ENCODE results near the gene SORCS2.

SORCS2 gene

DNA sequence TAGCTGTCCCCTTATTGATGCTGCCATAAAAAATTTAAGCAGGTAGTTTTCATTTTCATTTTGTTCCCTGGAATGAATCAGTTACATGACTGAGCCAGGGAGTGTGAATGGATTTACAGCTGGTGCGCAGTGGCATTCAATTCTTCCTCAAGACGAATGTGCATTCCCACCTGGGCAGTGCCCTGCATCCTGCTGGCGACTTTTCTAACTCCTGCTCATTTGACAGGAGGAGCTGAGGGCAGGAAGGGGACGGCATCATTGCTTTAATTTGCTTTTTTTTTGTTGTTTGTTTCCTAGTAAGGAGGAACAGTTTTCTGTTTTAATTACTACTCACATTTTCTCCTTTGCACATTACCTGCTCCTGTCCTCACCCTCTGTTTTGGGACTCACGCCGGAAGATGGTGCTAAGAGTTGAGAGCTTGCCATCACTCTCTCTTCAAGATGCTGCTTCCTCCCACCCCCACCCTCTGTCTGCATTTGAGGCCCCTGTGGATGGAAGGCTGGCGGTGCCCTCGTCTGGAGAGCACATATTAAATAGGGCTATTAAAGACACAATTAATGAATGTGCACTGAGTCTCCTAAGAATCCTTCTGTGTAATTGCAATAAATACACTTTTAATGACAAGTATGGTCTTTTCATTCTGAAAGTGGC is 206.6 kb downstream of the SORCS2 start:
- DNase-seq, result no peak

DNA sequence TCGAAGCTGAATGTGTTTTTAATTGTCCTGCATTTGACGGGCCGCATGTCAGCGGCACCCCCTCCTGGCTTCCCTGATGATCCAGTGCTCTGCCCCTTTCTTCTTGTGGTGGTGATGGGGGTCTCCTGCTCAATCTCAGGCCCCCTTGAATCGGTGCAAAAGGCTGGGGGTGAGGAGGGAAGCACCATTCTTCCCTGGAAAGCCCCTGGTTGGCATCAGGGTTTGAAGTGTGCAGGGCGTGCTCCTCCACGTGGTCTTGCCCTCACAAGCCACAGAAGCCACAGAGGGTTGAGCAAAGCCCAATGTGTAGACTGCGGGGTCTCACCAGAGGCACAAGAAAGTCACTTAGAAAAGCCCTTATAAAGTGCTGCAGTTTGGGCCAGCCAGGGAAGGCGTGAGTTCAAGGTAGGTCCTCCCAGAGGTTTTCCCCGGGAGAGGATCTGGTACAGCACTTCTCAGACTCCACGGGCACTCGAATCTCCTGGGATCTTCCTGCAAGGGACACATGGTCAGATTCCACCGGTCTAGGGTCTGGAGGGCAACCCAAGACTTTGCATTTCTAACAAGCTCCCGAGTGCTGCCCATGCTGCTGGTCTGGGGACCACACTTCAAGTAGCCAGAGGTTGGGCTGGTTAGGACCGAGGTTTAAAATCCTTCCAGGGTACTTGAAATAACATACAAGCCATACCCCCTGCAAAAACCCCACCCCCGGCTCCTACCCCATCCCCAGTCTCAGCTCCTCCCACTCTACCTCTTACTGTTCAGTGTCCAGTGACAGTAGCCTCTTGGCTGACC is 207.3 kb downstream of the SORCS2 start:
- no peak for DNase-seq

DNA sequence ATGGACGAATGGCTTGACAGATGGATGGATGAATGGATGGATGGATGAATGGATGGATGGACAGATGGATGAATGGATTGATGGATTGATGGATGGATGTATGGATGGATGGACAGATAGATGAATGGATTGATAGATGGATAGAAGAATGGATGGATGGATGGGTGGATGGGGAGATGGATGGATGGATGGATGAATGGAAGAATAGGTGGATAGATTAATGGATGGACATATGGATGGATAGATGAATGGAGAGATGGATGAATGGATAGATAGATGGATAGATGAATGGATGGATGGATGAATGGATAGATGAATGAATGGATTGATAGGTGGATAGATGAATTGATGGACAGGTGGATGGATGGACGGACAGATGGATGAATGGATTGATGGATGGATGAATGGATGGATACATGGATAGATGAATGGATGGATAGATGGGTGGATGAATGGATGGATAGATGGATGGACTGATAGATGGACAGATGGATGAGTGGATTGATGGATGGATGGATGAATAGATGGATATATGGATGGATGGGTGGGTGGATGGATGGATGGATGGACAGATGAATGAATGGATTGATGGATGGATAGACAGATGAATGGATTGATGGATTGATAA is 208.4 kb downstream of the SORCS2 start:
- DNase-seq, result no peak

DNA sequence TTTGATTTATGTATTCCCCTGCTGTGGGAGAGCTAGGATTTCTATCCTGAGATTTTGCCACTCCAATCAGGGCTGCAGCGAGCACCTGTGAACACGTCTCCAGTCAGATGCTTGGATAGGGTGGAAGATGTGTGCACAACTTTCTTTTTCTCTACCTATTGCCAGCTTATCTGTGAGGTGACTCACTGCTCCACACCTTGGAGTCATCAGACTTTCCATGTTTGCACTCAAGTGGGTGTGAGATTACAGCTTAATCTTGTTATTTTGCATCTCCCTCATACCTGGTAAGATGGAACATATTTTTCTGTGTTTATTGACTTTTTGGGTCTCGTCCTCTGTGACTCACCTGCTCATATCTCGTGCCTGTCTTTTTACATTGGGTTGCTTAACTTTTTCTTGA is 210.2 kb downstream of the SORCS2 start:
- no peak for DNase-seq

DNA sequence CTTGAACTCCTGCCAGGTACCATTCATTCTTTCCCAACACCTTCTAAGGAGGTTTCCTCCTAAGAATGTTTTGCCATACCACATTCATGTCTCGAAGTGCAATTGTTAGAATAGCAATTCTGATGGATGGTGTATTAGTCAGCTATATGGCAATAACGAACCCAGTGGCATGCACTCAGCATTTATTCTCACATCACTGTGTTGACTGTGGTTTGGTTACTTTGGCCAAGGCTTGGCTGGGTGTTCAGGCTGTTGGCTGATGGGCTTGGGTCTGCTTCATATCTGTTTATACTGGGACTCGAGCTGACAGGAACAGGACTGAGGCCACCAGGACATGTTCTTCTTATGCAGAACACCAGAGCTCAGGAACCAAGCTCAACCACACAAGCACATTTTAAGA is 210.7 kb downstream of the SORCS2 start:
- no peak for DNase-seq

DNA sequence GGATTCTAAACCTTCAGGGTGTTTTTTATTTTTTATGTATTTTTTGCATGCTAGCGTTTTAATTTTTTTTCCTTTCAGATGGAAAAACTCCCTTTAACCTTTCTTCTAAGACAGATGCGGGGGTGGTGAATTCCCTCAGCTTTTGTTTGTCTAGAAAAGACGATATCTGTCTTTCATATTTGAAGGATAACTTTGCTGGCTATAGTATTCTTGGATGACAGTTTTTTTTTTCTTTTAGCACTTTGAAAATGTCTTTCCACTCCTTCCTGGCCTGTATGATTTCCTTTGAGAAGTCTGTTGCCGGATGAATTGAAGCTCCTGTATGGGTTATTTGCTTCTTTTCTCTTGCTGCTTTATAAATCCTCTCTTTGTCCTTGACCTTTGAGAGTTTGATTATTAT is 215.8 kb downstream of the SORCS2 start:
- no peak for DNase-seq

DNA sequence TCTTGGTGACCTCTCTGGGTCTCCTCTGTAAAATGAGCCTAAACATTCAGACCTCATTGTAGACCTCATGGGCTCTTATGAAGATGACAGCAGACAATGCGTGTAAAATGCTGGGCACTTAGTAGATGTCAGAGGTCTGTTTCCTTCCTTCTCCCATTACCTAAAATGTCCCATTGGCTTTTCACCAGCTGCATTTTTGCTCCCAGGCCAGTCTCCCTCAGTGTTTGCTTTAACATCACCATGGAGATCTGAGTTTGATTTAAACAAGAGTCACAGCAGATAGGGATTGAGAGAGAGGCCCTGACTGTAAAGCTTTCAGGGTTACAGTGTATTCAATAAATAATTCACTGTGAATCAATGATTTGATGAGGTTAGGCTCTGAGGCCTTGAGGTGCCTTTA is 218.1 kb downstream of the SORCS2 start:
- DNase-seq, result no peak

DNA sequence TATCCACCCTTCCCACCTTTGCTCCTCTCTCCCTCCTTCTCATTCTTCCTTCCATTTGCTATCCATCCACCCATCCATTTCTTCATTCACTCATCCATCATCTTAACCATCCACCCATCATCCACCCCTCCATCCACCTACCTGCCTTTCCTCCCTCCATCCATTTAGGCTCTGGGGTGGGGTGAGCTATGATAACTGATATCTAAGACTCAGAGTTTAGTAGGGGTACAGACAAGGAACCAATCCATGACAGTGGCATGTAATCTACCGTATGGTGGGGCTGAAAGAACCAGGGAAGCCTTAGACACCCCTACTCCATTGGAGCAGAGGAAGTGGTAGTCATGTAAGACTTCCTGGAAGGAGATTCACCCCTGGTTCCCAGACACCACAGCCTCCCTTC is 219.2 kb downstream of the SORCS2 start:
- DNase-seq, result no peak

DNA sequence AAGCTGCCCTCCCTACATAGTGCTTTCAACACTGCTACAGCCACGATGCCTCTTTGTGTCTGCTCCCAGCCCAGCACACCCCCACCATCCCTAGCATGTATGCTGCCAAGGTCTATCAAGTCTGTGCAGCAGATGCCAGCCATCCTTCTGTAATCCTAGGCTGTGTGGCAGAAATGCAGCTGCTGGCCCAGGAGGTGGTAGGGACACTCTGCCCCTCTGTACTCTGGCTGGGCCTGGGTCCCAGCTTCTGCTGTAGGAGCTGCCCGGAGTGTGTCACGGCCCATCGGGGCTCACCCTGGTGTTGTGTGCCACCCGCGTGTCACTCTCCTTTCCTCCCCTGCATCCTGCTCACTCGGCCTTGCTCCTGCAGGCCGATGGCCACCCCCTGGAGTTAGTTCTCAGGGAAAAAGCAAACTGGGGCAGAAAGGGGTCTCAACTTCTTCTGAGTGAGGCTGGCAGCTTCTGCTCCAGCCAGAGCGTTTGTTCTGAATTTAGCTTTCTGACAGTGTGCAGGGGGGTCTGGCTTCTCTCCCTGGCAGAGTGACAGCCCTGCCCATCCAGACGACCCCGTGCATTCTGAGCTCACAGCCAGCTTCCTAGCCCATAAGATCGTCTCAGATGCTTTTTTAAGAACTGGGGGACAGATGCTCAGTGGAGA is 219.7 kb downstream of the SORCS2 start:
- DNase-seq, result no peak

DNA sequence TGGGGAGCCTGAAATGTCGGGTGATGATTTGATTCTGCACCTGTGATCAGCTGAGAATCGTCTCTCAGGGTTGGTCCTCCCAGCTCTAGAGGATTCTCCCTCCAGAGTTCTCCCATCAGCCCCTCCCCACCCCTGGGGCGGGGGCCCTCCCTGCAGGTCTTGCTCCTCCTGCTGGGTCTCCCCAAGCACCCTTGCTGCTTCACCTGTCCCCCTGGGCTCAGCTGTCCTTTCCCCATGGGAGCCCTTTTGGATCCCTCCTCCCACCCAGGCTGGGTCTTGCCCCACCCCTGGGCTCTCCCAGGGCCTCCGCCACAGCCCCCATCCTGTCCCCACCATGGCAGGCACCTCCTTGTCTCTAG is 220.2 kb downstream of the SORCS2 start:
- no peak for DNase-seq

DNA sequence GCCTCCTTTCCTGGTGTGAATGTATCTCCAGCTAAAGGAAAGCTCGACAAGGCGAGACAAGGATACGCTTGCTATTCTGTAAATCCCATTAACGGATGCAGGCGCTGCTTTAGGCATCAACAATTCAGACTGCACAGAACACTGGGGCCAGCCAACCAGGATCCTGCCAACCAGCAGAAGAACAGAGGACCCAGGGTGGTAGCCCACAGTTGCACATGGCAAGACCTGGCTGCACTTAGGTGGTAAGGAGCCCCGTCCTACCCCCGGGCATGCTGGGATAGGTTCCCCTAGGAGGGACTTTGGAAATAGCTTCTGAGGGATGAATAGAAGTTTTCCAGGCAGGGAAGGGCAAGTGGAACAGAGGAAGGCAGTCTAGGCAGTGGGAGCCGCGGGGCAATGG is 221.7 kb downstream of the SORCS2 start:
- no peak for DNase-seq

DNA sequence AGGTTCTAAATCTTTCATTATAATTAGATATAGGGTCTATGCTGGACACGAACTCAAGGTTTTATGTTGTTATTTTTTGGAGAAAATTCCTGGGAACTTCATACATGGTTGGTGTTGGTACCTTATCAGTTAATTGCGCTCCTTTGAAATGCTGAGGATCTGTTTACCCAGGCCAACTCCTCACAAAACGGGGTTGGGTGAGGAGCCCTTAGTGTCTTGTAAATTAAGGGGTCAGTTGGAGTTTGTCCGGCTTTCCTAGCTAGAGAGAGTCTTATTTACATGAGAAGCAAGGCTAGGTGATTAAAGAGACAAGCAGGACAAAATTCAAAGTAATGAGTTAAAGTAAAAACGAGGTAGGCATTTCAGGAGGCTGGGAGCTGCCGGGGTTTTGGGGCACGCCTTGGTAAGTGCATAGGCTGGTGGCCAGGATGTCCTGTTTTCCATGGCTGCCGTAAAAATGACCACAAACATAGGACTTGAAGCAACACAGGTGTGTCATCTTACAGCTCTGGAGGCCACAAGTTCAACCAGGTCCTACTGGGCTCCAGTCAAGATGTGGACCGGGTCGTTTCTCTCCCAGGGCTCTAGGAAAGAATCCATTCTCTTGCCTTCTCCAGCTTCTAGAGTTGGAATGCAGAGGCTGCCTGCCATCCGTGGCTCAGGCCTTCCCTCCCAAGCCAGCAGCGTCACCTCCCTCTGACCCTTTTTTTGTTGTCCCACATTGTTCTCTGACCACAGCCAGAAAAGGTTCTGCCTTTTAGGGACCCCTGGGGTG is 222.6 kb downstream of the SORCS2 start:
- DNase-seq, result no peak

DNA sequence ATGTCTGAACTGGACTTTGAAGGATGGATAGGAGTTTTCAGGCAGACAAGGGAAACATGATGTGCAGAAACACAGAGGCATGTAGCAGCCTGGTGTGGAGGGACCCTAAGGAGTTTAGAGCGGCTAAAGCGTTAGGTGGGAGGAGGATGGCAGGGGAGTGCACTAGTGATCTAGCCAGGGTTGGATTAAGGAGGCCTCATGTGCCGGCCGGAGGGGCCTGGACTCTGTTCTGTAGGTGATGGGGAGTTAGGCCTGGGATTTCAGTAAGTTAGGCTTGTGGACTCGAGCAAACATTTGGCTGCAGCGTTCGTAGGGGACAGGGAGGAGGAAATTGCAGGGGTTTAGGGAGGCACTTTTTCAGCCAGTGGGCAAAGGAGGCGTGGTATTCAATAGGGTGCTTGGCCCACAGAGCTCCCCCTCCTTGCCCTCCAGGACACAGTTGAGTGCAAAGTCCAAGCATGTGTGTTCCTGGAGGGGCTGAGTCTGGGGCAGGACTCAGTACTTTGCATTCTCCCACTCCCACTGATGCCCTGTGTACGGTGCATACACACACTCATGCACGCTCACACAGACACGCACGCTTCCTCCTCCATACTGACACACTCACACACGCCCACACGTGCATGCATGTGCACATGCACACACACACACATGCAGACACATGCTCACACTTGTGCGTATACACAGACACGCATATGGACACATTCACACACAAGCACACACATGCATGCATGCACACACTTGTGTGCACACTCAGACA is 223.8 kb downstream of the SORCS2 start:
- no peak for DNase-seq

DNA sequence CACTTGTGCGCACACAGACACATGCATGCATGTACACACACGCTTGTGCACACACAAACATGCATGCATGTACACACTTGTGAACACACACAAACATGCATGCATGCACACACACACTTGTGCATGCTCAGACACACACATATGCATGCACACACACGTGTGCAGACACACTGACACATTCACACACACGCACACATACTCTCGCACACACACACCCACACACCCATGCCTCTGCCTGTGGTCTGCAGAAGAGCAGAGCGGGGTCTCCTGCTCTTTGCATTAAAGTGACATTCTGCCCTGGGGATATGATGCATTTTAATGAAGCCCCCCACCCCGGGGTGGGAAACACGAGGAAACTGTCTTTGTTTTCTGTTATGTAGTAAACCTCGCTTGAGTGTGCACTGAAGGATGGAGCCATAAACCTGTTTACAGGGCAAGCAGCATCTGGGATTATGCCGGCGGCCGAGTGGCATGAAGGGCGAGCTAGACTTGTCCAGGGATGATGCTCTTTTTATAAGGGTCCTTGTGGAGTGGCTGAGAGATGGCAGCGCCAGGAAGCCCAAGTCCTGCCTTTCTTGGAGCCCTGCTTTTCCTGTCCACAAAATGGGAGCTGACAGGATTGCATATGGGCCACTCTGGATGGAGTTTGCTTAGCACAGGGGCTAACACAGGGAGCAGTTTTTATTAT is 224.6 kb downstream of the SORCS2 start:
- DNase-seq, result no peak

DNA sequence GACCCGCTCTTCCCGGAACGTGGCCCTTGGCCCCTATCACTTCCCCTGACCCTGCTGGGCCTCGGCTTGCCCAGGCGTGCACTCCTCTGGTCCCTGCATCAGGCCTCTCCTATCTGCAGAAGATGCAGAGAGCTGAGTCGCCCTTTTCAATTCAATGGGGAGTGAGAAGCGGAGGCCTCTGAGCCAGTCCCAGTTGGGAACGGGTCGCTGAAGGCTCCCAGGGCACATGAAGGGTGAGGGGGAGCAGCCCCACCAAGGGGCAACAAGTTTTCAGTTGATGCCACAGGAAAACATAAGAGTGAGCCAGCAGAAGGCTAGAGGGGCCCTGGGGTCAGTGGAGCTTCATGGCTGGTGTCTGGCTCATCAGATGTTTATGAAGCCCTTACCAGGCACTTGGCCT is 225.3 kb downstream of the SORCS2 start:
- DNase-seq, result no peak

DNA sequence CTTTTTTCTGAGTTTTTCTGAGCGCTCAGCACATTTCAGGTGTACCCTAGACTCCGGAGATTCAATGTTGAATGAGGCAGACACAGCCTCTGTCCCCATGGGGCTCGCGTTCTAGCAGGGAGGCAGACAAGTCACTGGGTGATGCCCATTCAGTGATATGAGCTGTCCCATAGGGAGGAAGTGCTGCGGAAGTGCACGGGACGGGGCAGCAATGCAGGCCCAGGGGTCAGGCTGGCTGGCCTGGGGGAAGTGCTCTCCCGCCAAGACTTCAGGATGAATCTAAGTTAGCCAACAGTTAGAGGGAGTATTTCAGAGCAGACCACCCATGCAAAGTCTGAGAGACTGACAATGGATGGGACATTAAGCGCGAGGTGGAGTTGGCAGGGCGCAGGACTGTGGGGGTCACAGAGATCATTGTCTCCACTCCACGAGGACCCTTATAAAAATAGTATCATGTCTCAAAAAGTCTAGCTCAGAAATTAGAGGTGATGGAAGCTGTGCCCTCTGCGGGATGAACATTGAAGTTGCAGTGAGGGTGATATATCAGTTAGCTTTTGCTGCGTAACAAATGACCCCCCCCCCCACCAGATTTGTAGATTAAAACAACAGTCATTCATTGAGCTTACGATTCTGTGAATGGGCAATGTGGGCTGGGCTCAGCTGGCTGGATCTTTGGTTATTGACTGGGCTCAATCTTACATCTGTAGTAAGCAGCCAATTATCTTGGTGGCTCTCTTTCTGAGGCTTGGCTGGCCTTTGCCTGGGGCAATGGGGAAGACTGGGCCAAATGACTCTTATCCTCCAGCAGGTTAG is 226.0 kb downstream of the SORCS2 start:
- DNase-seq, result no peak

DNA sequence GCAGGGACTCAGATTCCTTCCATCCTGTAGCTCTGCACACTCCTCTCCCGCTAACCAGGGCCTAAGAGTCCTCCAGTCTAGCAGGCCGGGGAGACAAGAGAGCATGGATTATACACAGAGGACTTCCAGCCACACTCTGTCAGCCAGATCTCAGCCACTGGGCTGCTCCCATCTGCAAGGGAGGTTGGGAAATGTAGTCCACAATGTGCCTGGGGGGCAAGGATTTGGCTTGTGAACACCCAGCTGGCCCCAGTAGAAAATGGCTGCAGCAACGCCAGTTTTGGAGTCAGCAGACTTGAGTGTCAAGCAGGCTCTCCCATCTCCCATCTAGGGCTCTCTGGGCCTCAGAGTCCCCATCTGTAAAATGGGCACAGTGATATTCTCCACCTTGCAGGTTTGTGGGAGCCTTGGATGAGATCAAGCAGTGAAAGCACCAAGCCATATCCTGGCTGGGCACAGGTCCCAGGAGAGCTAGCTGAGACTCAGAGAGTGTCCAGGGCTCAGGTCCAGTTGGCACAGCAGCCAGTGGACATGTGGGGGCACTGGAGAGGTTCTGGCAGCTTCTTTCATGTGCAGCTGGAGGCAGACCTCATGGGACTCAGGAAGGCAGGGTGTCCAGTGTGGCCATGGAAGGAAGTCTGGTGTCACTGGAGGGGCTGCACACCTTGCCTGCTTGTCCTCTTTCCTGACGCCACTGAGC is 227.8 kb downstream of the SORCS2 start:
- DNase-seq, result no peak

DNA sequence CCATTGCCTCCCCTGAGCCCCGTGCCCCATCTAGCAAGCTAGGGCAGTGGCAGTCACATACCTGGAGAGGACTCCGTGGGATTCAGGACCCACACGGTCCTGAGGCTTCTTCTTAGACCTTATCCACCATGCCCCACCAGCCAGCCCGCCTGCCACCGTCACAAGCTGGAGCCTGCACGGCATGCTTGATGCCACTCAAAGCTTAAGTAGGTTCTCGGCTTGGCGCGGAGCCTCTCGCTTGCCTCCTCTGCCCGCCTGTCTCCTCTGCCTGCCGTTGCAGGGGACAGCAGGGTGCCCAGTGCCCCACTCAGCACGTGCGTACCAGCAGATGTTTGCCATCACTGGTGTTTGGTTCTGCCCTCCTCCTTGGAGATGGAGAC is 228.3 kb downstream of the SORCS2 start:
- DNase-seq, result no peak

DNA sequence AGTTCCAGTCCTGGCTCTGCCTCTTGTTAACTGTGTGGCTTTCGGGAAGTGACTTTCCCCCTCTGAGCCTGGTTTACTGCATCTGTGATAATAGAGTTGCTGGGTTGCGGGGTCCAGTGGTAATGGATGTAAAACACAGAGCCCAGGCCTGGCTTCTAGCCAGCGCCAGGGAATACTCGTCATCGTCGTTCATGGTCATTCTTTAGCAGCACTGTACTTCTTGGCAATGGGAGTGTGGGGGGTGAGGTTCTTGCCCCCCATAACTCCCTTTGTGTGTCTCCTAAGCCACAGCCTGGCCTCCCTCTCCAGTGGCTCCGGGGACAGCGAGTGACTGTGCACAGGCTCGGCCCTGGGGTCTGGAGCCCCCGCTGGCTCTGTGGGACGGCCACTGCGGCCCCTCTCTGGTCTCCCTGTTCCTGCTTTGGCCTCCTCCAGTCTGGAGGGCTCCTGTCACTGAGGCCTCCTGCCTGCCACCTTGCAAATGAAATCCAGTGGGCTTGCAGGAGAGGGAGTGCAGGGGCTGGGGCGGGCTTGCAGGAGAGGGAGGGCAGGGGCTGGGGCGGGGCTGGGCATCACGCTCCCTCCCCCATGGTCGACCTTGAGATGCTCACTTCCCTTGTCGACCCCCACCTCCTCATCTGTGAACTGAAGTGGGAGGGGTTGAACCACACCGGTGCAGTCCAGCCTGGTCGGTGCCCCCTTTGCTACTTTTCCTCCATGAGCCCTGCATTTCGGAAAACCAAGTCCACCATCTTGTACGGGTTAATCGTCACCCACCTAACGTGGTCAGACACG is 229.2 kb downstream of the SORCS2 start:
- no peak for DNase-seq

Data from fibroblast of skin of right quadriceps (primary cell).